Measurements from ENCODE around the gene IGSF21.

Gene IGSF21

GRCh38 chr1:18179009-18179408 is 71.4 kb downstream of the IGSF21 start:
- no peak for ATAC-seq
- TF ChIP-seq RARB (CRISPR knock-in tag; IDR thresholded peaks at IDR 0.05), result no peak

DNA sequence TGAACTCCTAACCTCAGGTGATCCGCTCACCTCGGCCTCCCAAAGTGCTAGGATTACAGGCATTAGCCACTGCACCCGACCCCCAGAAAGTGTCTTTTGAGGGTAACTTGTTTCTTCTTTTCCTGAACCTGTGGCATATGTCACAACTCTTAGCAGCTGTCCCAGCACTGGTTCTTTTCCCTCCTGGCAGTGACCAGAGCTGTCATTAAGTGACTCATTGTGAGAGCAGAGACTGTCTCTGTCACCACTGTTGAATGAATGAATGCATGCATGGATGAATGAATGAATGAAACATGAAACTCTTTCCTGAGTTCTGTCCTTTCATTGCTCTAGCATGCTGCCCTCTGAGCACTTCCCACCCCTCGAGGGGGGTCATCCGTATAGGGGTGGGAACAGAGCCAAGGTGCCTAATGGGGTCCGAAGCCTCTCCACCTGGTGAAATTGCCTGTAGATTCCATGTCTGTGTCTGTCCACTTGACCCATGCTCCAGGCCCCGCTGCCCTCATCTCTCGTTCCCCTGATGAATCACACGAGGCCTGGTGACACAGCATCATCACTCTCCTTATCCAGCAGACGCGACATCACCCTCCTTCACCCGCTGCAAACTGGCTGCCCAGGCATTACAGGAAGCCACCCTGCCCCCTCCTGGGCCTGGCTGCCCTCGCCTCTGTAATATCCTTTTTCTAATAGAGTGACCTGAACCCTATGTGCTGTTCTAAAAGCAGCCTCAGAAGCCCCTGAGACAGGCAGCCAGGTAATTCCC is 75.0 kb downstream of the IGSF21 start:
- ATAC-seq, result no peak; the same call in 2 of the 3 replicates
- no peak for TF ChIP-seq TCF4 (CRISPR knock-in tag; IDR thresholded peaks at IDR 0.05; ENCODE audit: borderline replicate concordance)
- no peak for TF ChIP-seq ZNF70 (CRISPR knock-in tag; IDR thresholded peaks at IDR 0.05)
- TF ChIP-seq PATZ1 (CRISPR knock-in tag; IDR thresholded peaks at IDR 0.05; ENCODE audit: borderline replicate concordance), result no peak
- no peak for TF ChIP-seq PPARA (CRISPR knock-in tag; IDR thresholded peaks at IDR 0.05; ENCODE audit: borderline replicate concordance)
- TF ChIP-seq OSR1 (CRISPR knock-in tag; IDR thresholded peaks at IDR 0.05), result no peak
- TF ChIP-seq TSHZ2 (CRISPR knock-in tag; IDR thresholded peaks at IDR 0.05), result no peak
- TF ChIP-seq ZFP3 (CRISPR knock-in tag; IDR thresholded peaks at IDR 0.05), result no peak
- TF ChIP-seq ESRRG (CRISPR knock-in tag; IDR thresholded peaks at IDR 0.05), result no peak
- TF ChIP-seq ZNF565 (CRISPR knock-in tag; conservative IDR thresholded peaks at IDR 0.05; ENCODE audit: low read depth), result no peak
- no peak for TF ChIP-seq SNAI2 (CRISPR knock-in tag; IDR thresholded peaks at IDR 0.05)

DNA sequence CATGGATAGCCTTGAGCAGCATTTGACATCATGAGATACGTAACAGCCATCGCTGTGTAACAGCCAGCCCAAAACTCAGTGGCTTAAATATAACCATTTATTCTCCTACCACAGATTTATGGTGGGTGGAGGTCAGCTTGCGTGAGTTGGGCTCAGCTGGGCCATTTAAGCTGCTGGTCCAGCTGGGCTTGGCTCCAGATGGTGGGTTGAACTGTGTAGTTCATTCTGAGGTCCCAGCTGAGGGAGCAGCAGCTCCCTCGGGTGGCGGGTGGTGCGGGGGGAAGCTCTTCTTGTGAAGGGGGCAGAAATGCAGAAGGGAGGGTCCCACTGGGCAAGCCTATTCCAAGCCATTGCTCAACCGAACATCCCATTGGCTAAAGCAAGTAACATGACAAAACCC is 75.9 kb downstream of the IGSF21 start:
- TF ChIP-seq BACH2 (CRISPR knock-in tag; IDR thresholded peaks at IDR 0.05; ENCODE audit: borderline replicate concordance), result no peak
- no peak for ATAC-seq

- TF ChIP-seq TOX (CRISPR knock-in tag; IDR thresholded peaks at IDR 0.05; ENCODE audit: borderline replicate concordance), result no peak
- TF ChIP-seq PPARA (CRISPR knock-in tag; IDR thresholded peaks at IDR 0.05; ENCODE audit: borderline replicate concordance), result no peak
- no peak for ATAC-seq
These were observed 79.5 kb downstream of the IGSF21 start for GRCh38 chr1:18187054-18187453.

DNA sequence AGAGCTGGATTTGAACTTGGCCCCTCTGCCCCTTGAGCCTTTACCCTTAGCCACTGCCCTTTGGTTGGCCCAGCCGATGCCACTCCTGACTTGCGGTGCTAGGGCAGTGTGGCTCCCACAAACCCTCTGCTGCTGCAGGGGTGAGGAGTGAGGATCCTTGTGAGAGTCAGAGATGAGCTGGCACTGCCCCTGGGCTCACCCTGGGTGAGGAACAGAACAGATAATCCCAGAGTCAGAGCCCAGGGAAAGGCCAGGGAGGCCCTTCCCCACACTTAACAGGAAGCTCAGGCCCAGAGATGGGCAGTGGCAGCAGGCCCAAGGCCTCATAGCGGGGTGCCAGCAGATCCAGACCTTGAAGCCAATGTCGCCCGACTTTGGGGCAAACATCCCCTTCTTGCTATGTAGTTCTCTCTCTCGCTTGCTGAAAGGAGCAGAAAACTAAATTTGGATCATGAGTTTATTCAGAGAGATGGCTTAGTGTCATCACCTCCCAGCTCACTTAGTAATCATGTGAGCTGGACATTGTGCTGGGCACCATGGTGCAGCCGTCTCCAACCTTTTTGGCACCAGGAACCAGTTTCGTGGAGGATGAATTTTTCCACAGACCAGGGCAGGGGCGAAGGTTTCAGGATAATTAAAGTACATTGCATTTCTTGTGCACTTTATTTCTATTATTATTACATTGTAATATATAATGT is 81.4 kb downstream of the IGSF21 start:
- TF ChIP-seq ZNF565 (CRISPR knock-in tag; conservative IDR thresholded peaks at IDR 0.05; ENCODE audit: low read depth), result no peak
- TF ChIP-seq CSDC2 (CRISPR knock-in tag; IDR thresholded peaks at IDR 0.05), result no peak
- no peak for TF ChIP-seq TCF4 (CRISPR knock-in tag; IDR thresholded peaks at IDR 0.05; ENCODE audit: borderline replicate concordance)
- TF ChIP-seq, protein P1, sequence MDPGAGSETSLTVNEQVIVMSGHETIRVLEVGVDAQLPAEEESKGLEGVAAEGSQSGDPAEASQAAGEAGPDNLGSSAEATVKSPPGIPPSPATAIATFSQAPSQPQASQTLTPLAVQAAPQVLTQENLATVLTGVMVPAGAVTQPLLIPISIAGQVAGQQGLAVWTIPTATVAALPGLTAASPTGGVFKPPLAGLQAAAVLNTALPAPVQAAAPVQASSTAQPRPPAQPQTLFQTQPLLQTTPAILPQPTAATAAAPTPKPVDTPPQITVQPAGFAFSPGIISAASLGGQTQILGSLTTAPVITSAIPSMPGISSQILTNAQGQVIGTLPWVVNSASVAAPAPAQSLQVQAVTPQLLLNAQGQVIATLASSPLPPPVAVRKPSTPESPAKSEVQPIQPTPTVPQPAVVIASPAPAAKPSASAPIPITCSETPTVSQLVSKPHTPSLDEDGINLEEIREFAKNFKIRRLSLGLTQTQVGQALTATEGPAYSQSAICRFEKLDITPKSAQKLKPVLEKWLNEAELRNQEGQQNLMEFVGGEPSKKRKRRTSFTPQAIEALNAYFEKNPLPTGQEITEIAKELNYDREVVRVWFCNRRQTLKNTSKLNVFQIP (CRISPR knock-in tag; IDR thresholded peaks at IDR 0.05; ENCODE audit: borderline replicate concordance, low read depth), result no peak
- no peak for TF ChIP-seq ARNTL (CRISPR knock-in tag; IDR thresholded peaks at IDR 0.05; ENCODE audit: borderline replicate concordance, low read depth)
- no peak for TF ChIP-seq RARB (CRISPR knock-in tag; IDR thresholded peaks at IDR 0.05)
- no peak for TF ChIP-seq PATZ1 (CRISPR knock-in tag; IDR thresholded peaks at IDR 0.05; ENCODE audit: borderline replicate concordance)
- no peak for TF ChIP-seq ZFP30 (CRISPR knock-in tag; IDR thresholded peaks at IDR 0.05)
- no peak for TF ChIP-seq ESRRG (CRISPR knock-in tag; IDR thresholded peaks at IDR 0.05)
- TF ChIP-seq ISL1 (CRISPR knock-in tag; IDR thresholded peaks at IDR 0.05), result no peak
- TF ChIP-seq SNAI2 (CRISPR knock-in tag; IDR thresholded peaks at IDR 0.05), result no peak
- no peak for TF ChIP-seq ZNF70 (CRISPR knock-in tag; IDR thresholded peaks at IDR 0.05)
- TF ChIP-seq TOX (CRISPR knock-in tag; IDR thresholded peaks at IDR 0.05; ENCODE audit: borderline replicate concordance), result no peak
- TF ChIP-seq ZC3H10 (CRISPR knock-in tag; IDR thresholded peaks at IDR 0.05), result no peak
- TF ChIP-seq ZNF8 (CRISPR knock-in tag; IDR thresholded peaks at IDR 0.05), result no peak
- TF ChIP-seq CSRNP3 (CRISPR knock-in tag; IDR thresholded peaks at IDR 0.05), result no peak
- no peak for TF ChIP-seq PPARA (CRISPR knock-in tag; IDR thresholded peaks at IDR 0.05; ENCODE audit: borderline replicate concordance)
- TF ChIP-seq, protein P2, sequence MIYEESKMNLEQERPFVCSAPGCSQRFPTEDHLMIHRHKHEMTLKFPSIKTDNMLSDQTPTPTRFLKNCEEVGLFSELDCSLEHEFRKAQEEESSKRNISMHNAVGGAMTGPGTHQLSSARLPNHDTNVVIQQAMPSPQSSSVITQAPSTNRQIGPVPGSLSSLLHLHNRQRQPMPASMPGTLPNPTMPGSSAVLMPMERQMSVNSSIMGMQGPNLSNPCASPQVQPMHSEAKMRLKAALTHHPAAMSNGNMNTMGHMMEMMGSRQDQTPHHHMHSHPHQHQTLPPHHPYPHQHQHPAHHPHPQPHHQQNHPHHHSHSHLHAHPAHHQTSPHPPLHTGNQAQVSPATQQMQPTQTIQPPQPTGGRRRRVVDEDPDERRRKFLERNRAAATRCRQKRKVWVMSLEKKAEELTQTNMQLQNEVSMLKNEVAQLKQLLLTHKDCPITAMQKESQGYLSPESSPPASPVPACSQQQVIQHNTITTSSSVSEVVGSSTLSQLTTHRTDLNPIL (CRISPR knock-in tag; IDR thresholded peaks at IDR 0.05; ENCODE audit: low read depth), result no peak
- ATAC-seq, result no peak

Measured in SK-N-SH treated with all-trans-retinoic acid at 6 μM for 48 hours (cell line).